ENCODE measurements around the gene TRIM61.

TRIM61 gene

GRCh38 chr4:165006886-165007285 is 29.4 kb upstream of the TRIM61 start:
- TF ChIP-seq, protein P1, sequence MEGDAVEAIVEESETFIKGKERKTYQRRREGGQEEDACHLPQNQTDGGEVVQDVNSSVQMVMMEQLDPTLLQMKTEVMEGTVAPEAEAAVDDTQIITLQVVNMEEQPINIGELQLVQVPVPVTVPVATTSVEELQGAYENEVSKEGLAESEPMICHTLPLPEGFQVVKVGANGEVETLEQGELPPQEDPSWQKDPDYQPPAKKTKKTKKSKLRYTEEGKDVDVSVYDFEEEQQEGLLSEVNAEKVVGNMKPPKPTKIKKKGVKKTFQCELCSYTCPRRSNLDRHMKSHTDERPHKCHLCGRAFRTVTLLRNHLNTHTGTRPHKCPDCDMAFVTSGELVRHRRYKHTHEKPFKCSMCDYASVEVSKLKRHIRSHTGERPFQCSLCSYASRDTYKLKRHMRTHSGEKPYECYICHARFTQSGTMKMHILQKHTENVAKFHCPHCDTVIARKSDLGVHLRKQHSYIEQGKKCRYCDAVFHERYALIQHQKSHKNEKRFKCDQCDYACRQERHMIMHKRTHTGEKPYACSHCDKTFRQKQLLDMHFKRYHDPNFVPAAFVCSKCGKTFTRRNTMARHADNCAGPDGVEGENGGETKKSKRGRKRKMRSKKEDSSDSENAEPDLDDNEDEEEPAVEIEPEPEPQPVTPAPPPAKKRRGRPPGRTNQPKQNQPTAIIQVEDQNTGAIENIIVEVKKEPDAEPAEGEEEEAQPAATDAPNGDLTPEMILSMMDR (IDR thresholded peaks at IDR 0.05) = no peak

DNA sequence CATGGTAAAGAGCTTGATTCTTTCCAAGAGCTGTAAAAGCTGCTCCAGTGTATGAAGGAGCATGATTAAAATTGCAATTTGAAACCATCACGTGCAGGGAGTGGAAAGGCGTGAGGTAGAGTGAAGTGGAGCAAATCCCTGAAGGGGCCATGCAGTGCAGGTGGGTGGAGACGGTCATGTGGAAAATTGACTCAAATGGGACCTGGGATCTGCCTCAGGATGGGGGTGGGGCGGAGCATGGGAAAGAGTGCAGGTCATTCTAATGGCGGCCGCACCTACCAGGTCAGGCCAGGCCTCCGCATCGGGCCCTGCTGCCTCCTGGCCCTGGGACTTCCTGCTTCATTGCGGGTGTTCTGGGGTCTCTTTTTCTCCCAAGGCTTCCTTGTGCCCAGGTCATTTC is 29.0 kb upstream of the TRIM61 start:
- TF ChIP-seq, protein P1 (IDR thresholded peaks at IDR 0.05) = no peak

DNA sequence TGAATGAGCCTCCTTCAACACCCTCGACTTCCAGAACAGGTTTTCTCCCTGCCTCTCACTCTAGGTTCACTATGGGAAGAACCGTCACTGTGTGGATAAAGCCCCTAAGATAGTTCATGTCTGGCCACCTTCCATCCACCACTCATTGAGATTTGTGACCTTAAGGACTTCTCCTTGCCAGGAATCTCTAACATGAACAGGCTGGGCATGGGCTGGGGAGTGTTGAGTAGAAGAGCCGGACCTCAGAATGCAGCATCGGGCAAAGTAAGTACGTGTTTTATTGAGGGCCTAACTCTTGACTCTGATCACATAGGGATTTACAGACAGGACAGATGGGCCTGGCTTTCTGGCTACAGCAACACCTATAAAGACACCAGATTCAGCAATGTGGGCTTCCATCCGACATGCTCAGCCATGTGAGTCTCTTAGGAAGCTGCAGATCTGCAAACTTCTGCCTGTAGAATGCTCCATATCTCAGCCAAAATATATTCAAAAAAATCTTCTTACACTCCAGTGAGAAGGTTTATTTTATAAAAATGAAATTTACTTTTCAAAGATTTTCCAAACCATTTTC is 28.0 kb upstream of the TRIM61 start:
- TF ChIP-seq, protein P1 (IDR thresholded peaks at IDR 0.05) = no peak

- TF ChIP-seq, protein P1 (IDR thresholded peaks at IDR 0.05) = no peak
Observed at GRCh38 chr4:164997941-164998340, 20.5 kb upstream of the TRIM61 start.

DNA sequence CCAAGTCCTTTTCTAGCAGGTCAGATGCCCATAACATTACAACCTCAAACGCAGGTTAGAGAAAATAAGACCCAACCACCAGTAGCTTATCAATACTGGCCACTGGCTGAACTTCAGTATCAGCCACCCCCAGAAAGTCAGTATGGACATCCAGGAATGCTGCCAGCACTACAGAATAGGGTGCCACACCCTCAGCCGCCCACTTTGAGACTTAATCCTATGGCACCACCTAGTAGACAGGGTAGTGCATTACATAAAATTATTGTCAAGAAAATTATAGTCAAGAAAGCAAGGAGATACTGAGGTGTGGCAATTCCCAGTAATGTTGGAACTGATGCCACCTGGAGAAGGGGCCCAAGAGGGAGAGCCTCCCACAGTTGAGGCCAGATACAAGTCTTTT is 19.9 kb upstream of the TRIM61 start:
- TF ChIP-seq, protein P1 (IDR thresholded peaks at IDR 0.05) = no peak; the same call in 1 of the 2 replicates

- TF ChIP-seq, protein P1 (IDR thresholded peaks at IDR 0.05) = no peak
Observed at GRCh38 chr4:164989471-164989870, 12.0 kb upstream of the TRIM61 start.

GRCh38 chr4:164959896-164960295 is 17.6 kb downstream of the TRIM61 start:
- TF ChIP-seq, protein P1 (IDR thresholded peaks at IDR 0.05) = no peak
